ENCODE measurements around the gene CA10.

GRCh38 chr17:52191491-52191890, 33.0 kb upstream of the CA10 start:
- TF ChIP-seq, protein P1, sequence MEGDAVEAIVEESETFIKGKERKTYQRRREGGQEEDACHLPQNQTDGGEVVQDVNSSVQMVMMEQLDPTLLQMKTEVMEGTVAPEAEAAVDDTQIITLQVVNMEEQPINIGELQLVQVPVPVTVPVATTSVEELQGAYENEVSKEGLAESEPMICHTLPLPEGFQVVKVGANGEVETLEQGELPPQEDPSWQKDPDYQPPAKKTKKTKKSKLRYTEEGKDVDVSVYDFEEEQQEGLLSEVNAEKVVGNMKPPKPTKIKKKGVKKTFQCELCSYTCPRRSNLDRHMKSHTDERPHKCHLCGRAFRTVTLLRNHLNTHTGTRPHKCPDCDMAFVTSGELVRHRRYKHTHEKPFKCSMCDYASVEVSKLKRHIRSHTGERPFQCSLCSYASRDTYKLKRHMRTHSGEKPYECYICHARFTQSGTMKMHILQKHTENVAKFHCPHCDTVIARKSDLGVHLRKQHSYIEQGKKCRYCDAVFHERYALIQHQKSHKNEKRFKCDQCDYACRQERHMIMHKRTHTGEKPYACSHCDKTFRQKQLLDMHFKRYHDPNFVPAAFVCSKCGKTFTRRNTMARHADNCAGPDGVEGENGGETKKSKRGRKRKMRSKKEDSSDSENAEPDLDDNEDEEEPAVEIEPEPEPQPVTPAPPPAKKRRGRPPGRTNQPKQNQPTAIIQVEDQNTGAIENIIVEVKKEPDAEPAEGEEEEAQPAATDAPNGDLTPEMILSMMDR (conservative IDR thresholded peaks at IDR 0.05) = no peak
- no peak for TF ChIP-seq EZH2 (IDR thresholded peaks at IDR 0.05; ENCODE audit: low read depth)

Measured in PC-9 (cell line).